Retinal pigment epithelial cell (primary cell): ENCODE results near the gene RAB21.
"Not testable (repeated sequence)": the region's sequence is repeated elsewhere in the genome, so short reads cannot be mapped to it uniquely, and the experiment has no call there.

Source experiments
- DNase-seq: peaks from one replicate; pipeline ENCODE4 v3.0.0-alpha.2; 2010; ENCODE audit warnings: low read depth
- H3K4me3 ChIP-seq: 2 replicates; pipeline ENCODE4 v1.5.1; 2011; ENCODE audit warnings: mild to moderate bottlenecking, low read length, control low read depth, moderate library complexity
- TF ChIP-seq, protein P1 (sequence below): conservative IDR thresholded peaks from 2 replicates; pipeline ENCODE4 v1.5.1; 2011; ENCODE audit warnings: low read depth, low read length, control low read depth, inconsistent platforms

Gene RAB21

DNA sequence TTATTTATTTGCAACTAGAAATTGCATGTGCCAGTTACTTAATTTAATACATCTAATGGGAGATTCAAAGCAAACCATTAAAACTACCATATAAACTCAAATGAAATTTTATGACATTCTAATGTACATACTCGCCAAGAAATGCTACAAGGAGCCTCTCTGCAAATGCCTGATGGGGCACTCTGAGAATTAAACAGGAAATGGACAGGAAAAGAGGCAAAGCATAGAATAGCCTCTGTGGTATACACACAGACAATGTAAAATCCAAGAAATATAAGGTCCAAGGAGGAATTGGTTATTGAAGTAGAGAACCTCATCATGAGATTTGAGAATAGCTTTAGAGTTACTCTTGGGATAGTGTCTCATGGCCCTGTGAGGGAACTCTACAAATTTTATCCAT is 41.2 kb downstream of the RAB21 start:
- TF ChIP-seq, protein P1, sequence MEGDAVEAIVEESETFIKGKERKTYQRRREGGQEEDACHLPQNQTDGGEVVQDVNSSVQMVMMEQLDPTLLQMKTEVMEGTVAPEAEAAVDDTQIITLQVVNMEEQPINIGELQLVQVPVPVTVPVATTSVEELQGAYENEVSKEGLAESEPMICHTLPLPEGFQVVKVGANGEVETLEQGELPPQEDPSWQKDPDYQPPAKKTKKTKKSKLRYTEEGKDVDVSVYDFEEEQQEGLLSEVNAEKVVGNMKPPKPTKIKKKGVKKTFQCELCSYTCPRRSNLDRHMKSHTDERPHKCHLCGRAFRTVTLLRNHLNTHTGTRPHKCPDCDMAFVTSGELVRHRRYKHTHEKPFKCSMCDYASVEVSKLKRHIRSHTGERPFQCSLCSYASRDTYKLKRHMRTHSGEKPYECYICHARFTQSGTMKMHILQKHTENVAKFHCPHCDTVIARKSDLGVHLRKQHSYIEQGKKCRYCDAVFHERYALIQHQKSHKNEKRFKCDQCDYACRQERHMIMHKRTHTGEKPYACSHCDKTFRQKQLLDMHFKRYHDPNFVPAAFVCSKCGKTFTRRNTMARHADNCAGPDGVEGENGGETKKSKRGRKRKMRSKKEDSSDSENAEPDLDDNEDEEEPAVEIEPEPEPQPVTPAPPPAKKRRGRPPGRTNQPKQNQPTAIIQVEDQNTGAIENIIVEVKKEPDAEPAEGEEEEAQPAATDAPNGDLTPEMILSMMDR = no peak
- no peak for DNase-seq
- H3K4me3 ChIP-seq = no peak overlapping the region

- no peak overlapping the region for H3K4me3 ChIP-seq
- TF ChIP-seq, protein P1 = no peak
- DNase-seq = no peak
Observed at GRCh38 chr12:71797531-71797930, 42.9 kb downstream of the RAB21 start.

DNA sequence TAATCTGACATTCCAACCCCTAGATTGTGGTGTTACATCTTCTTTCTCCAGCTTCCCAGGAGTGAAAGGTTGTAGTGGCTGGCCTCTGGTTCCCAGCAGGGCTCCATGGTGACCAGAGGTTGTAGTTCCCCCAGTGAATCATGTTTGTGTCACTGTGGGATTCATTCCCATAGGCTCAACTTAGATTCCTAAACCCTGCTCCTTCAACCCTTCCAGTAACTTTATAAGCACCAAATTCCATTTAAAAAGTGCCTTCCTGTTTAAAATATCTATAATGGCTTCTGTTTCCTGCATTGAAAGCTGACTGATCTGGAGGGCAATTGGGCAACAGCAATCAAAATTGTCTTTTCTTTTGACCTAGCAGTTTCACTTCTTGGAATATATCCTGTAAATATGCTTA is 44.4 kb downstream of the RAB21 start:
- H3K4me3 ChIP-seq = no peak overlapping the region
- DNase-seq = no peak
- TF ChIP-seq, protein P1 = no peak

DNA sequence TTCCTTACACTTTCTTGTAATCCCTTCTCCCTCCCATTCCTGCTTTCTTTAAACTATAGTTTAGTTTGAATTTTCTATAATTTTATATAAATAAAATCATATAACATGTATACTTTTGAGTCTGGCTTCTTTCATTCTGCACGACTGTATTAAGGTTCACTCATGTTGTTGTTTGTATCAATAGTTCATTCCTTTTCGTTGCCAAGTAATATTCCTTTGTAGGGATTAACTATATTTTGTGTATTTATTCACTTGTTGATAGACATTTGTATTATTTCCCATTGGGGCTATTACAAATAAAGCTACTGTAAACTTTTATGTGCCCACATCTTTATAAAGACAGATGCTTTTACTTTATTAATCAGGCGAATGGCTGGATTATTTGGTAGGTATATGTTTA is 45.5 kb downstream of the RAB21 start:
- TF ChIP-seq, protein P1 = no peak
- H3K4me3 ChIP-seq = no peak overlapping the region

DNA sequence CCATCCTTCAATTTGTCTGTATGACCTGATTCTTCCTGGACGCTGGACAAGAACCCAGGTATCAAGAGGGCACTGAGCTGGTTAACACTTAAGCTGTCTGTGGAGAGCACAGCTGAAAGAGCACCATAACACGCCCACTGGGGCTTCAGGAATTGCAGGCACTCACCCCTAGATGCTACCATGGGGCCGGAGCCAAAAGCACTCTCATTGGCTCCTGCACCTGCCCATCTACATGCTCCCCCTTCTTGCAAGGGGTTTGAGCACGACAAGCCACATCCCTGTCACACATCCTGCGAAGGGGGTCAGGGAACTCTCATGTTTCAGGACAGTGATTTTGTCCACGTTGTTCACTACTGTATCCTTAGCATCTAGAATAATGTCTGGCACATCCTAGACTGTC is 49.8 kb downstream of the RAB21 start:
- TF ChIP-seq, protein P1 = no peak
- DNase-seq = no peak
- H3K4me3 ChIP-seq = no peak overlapping the region

More for the DNA sequence above, 45.5 kb downstream of the RAB21 start:
- no peak for DNase-seq

DNA sequence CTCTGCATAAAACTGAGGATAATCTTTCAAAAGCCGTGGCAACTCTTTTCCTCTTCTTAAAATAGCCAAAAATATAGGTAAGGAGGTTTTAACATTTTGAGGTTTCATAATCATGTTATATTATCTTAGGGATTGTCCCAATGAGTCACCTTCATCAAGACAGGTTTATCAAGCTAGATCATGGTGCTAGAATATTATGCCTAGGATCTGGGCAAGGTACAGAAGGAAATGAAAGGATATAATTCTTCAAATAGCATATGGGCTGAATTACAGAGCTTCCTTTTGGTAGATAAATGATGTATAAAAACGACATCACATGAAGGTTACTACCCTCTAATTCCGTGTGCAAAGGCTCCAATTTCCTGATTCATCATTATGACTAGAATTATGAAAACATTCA is 56.3 kb downstream of the RAB21 start:
- H3K4me3 ChIP-seq = no peak overlapping the region
- DNase-seq = no peak
- TF ChIP-seq, protein P1 = no peak

- DNase-seq, H3K4me3 ChIP-seq: not testable (repeated sequence)
Observed at GRCh38 chr12:71815242-71815641, 60.6 kb downstream of the RAB21 start.

DNA sequence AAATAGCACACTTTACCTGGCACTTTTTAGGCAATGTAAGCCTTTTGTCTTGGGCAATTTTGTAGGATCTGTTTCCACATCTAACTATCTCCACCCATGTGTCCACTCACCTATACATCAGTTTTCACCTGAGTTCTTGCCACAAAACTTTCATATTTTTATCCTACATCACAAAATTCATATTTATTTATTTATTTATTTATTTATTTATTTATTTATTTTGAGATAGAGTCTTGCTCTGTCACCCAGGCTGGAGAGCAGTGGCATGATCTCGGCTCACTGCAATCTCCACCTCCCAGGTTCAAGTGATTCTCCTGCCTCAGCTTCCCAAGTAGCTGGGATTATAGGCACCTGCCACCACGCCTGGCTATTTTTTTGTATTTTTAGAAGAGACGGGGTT is 67.4 kb downstream of the RAB21 start:
- H3K4me3 ChIP-seq, DNase-seq: not testable (repeated sequence)
